ENCODE results near the gene AGAP1. TPM values are rescaled to one million over a fixed set of nuclear protein-coding genes. Genes with fewer than 3 reads are reported as not detected.

Gene AGAP1
- total and polyA plus RNA-seq, 7 donors: 4.2 to 21.6 (median 16.6) TPM

- H3K36me3 ChIP-seq (ENCODE audit: insufficient read depth in 1 of 2, low read depth in 1 of 2): no peaks in the 10 kb centered on the region
- peak overlapping the region; percentile 14 for H3K27ac ChIP-seq
- no peak for TF ChIP-seq CTCF (IDR thresholded peaks at IDR 0.05)
- H3K4me1 ChIP-seq: peaks cover 28% of the 10 kb centered on the region
- peaks cover 4% of the 10 kb centered on the region for H3K9me3 ChIP-seq
- DNase-seq (no peak), ATAC-seq (no peak)
- 27 to 39% (median 34%) methylated on average over 17 to 18 of the region's 18 CpGs for WGBS, 3 donors
- peak overlapping the region; percentile 68 for H3K4me3 ChIP-seq
- intact Hi-C loops (cut with DNase I): loop anchor here (5.0 to 10.0 kb wide), 3 partner anchors 52 to 361 kb away; no protein-coding TSS in a partner anchor
- H3K27me3 ChIP-seq (ENCODE audit: insufficient read depth in 3 of 3, low read length in 2 of 3): peaks cover 0 to 3% (median 0%) of the 10 kb centered on the region in 3 donors
Measured at GRCh38 chr2:235495373-235496238, 1.8 kb downstream of the AGAP1 start.

DNA sequence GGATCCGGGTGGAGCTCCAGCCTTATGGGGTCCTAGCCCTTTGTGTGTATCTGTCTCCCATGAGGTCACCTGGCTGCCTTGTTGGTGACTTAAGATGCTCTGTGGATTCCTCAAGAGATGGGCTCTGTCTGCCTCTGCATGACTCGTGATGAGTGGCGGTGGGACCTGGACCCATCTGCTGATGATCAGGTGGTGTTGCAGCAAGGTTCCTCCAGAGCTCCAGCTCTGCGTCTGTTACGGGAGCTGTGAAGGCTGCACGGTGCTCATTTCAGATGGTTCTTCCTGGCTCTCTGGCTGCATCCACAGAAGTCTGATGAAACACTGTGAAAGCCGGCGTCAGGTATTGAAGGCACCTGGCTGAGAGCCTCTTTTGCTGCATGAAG lies 2.4 kb downstream of the AGAP1 start:
- H3K4me1 ChIP-seq: peaks cover 32% of the 10 kb centered on the region
- H3K27ac ChIP-seq: no peak overlapping the region
- peaks cover 4% of the 10 kb centered on the region for H3K9me3 ChIP-seq
- no peak for ATAC-seq
- no peaks in the 10 kb centered on the region for H3K36me3 ChIP-seq (ENCODE audit: insufficient read depth in 1 of 2, low read depth in 1 of 2)
- intact Hi-C loops (cut with DNase I): loop anchor here (5.0 to 10.0 kb wide), 3 partner anchors 51 to 361 kb away; no protein-coding TSS in a partner anchor
- H3K4me3 ChIP-seq: peak overlapping the region; percentile 68
- no peak for DNase-seq
- no peak for TF ChIP-seq CTCF (IDR thresholded peaks at IDR 0.05)
- H3K27me3 ChIP-seq (ENCODE audit: insufficient read depth in 3 of 3, low read length in 2 of 3): peaks cover 0 to 3% (median 0%) of the 10 kb centered on the region in 3 donors
- WGBS, 3 donors: 72 to 83% (median 72%) methylated on average over 8 of the region's 8 CpGs

DNA sequence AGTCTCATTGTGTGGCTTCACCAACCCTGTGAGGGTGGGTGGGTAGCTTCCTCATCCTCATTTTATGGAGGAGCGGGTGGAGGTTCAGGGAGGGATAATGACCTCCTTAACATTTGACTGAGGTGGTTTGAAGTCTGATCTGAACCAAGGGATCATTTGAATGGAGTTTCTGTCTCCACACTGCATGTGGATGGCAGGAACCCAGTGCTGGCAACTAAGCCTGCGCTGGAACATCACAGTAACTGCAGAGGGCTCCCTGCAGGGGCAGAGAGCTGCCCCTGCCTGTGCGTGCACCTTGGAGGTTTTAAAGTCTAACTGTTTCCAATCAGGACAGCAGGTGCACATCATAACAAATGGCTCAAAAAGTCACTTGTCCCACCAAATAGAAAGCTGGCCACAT lies 3.3 kb downstream of the AGAP1 start:
- H3K4me3 ChIP-seq: no peak overlapping the region
- no peak for ATAC-seq
- peaks cover 40% of the 10 kb centered on the region for H3K4me1 ChIP-seq
- peaks cover 0 to 3% (median 0%) of the 10 kb centered on the region in 3 donors for H3K27me3 ChIP-seq (ENCODE audit: insufficient read depth in 3 of 3, low read length in 2 of 3)
- no peak for DNase-seq
- H3K36me3 ChIP-seq (ENCODE audit: insufficient read depth in 1 of 2, low read depth in 1 of 2): no peaks in the 10 kb centered on the region
- no peaks in the 10 kb centered on the region for H3K9me3 ChIP-seq
- intact Hi-C loops (cut with DNase I): loop anchor here (5.0 to 10.0 kb wide), 3 partner anchors 50 to 362 kb away; no protein-coding TSS in a partner anchor
- no peak for TF ChIP-seq CTCF (IDR thresholded peaks at IDR 0.05)
- H3K27ac ChIP-seq: no peak overlapping the region
- 72 to 94% (median 74%) methylated on average over 3 of the region's 3 CpGs for WGBS, 3 donors

GRCh38 chr2:235498541-235498940 lies 4.7 kb downstream of the AGAP1 start:
- Histone ChIP-seq H3K4me3 (no peak overlapping the region), H3K27ac (no peak overlapping the region), H3K36me3 (ENCODE audit: insufficient read depth in 1 of 2, low read depth in 1 of 2) (no peaks in the 10 kb centered on the region), H3K27me3 (ENCODE audit: insufficient read depth in 3 of 3, low read length in 2 of 3) (no peaks in the 10 kb centered on the region), H3K4me1 (peaks cover 38% of the 10 kb centered on the region), H3K9me3 (no peaks in the 10 kb centered on the region)
- WGBS, 3 donors: 39 to 61% (median 51%) methylated on average over 9 of the region's 9 CpGs
- no peak for TF ChIP-seq CTCF (IDR thresholded peaks at IDR 0.05)
- intact Hi-C loops (cut with DNase I): loop anchor here (5.0 to 10.0 kb wide), 3 partner anchors 49 to 364 kb away; no protein-coding TSS in a partner anchor
- no peak for ATAC-seq
- no peak for DNase-seq
